Kidney (tissue), 14 donors: ENCODE data around the gene GSK3A. TPM values are rescaled to one million over a fixed set of nuclear protein-coding genes. Genes with fewer than 3 reads are reported as not detected.

Experiments
- DNase-seq, 5 donors: peaks; one replicate each; pipeline ENCODE4 v3.0.0-alpha.2; 2013 to 2020
- FAIRE-seq: peaks from 2 replicates; lab custom pipeline; 2012; peaks lifted over from hg19 to GRCh38; lab: Jason Lieb, UNC
- H3K27ac ChIP-seq, 2 donors: one replicate each; pipeline ENCODE4 v1.7.0; 2013; ENCODE audit warnings: low read depth in 2 of 2, low read length in 2 of 2, inconsistent platforms in 1 of 2
- H3K27me3 ChIP-seq: one replicate; pipeline ENCODE4 v1.7.1; 2013; ENCODE audit warnings: low read length, inconsistent platforms; ENCODE audit not compliant: control insufficient read depth, insufficient read depth
- H3K36me3 ChIP-seq, 3 donors: one replicate each; pipeline versions ENCODE4 v1.7.0 to v1.7.1; 2013; ENCODE audit warnings: low read length in 3 of 3, control low read depth in 1 of 3, inconsistent platforms in 1 of 3; ENCODE audit not compliant: insufficient read depth in 3 of 3, control insufficient read depth in 2 of 3
- H3K4me1 ChIP-seq, 3 donors: one replicate each; pipeline versions ENCODE4 v1.7.0 to v1.7.1; 2013; ENCODE audit warnings: low read length in 3 of 3, inconsistent platforms in 1 of 3, low read depth in 1 of 3; ENCODE audit not compliant: control insufficient read depth in 2 of 3, insufficient read depth in 2 of 3
- H3K4me3 ChIP-seq, 3 donors: one replicate each; pipeline versions ENCODE4 v1.7.0 to v1.8.1; 2013; ENCODE audit warnings: low read length in 3 of 3, control low read depth in 1 of 3, inconsistent platforms in 1 of 3
- H3K9ac ChIP-seq, 3 donors: one replicate each; pipeline versions ENCODE4 v1.7.0 to v1.7.1; 2013; ENCODE audit warnings: low read length in 3 of 3, control low read depth in 1 of 3, inconsistent platforms in 1 of 3
- H3K9me3 ChIP-seq, 3 donors: one replicate each; pipeline versions ENCODE4 v1.7.0 to v1.7.1; 2013; ENCODE audit warnings: low read length in 3 of 3, control low read depth in 1 of 3, inconsistent platforms in 1 of 3; ENCODE audit not compliant: control insufficient read depth in 2 of 3, insufficient read depth in 1 of 3
- intact Hi-C: fragments of 100-400 bp; cut with DNase I; formaldehyde crosslinking; loops from one replicate; pipeline ENCODE4 v1.11.1; 2022
- polyA plus RNA-seq: library from polyadenylated mRNA; stranded (reverse); fragments of 350-450 nt; fragmentation: Illumina TruSeq; extraction: RNeasy Lipid Tissue Mini Kit (QIAGEN cat#74804); gene quantifications from one replicate; pipeline ENCODE4 v1.2.3, GENCODE V29; 2014; ENCODE audit warnings: low read depth, low replicate concordance; ENCODE audit not compliant: insufficient read depth
- total RNA-seq: library from RNA; stranded (reverse); fragmentation: NEBNext Ultra II Directional; extraction: Animal tissue kit (Norgen Biotek cat#: 25700); gene quantifications from one replicate; pipeline ENCODE4 v1.2.1, GENCODE V29; 2021
- TF ChIP-seq, protein P1 (sequence below): IDR thresholded peaks from 3 replicates; pipeline ENCODE4 v1.5.1; 2012; ENCODE audit warnings: mild to moderate bottlenecking, moderate library complexity, borderline replicate concordance; ENCODE audit not compliant: insufficient read depth; ENCODE audit errors: extremely low read depth
- donor health status: control.
- donor health status: control.
- donor health status: control.
- donor health status: control.
- donor health status: control.
- donor health status: DM: yes; HTN: yes; CAD: no.
- donor health status: Normal renal cell carcinoma (clear cell type).

Gene GSK3A
- total and polyA plus RNA-seq, 2 donors from 2014 or later: 39.2 to 57.3 TPM

- no peak for FAIRE-seq
- H3K9me3 ChIP-seq: no peaks in the 10 kb centered on the region
- H3K9ac ChIP-seq: no peak overlapping the region
- DNase-seq: no peak
- intact Hi-C loops: no loop called here
- H3K27me3 ChIP-seq: no peaks in the 10 kb centered on the region
- TF ChIP-seq, protein P1, sequence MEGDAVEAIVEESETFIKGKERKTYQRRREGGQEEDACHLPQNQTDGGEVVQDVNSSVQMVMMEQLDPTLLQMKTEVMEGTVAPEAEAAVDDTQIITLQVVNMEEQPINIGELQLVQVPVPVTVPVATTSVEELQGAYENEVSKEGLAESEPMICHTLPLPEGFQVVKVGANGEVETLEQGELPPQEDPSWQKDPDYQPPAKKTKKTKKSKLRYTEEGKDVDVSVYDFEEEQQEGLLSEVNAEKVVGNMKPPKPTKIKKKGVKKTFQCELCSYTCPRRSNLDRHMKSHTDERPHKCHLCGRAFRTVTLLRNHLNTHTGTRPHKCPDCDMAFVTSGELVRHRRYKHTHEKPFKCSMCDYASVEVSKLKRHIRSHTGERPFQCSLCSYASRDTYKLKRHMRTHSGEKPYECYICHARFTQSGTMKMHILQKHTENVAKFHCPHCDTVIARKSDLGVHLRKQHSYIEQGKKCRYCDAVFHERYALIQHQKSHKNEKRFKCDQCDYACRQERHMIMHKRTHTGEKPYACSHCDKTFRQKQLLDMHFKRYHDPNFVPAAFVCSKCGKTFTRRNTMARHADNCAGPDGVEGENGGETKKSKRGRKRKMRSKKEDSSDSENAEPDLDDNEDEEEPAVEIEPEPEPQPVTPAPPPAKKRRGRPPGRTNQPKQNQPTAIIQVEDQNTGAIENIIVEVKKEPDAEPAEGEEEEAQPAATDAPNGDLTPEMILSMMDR: no peak
- H3K36me3 ChIP-seq: peaks cover under 1 to 19% (median 13%) of the 10 kb centered on the region in 3 donors
- H3K4me1 ChIP-seq: peaks cover 3 to 20% (median 19%) of the 10 kb centered on the region in 3 donors
- no peak overlapping the region for H3K27ac ChIP-seq
- no peak overlapping the region for H3K4me3 ChIP-seq
Measured at GRCh38 chr19:42214810-42215485, 27.5 kb downstream of the GSK3A start.

GRCh38 chr19:42212886-42213285 lies 29.5 kb downstream of the GSK3A start:
- DNase-seq: no peak
- TF ChIP-seq, protein P1: no peak
- intact Hi-C loops: no loop called here
- no peak for FAIRE-seq
- no peaks in the 10 kb centered on the region for H3K9me3 ChIP-seq
- H3K4me1 ChIP-seq: peaks cover 3 to 16% (median 15%) of the 10 kb centered on the region in 3 donors
- H3K27me3 ChIP-seq: no peaks in the 10 kb centered on the region
- no peak overlapping the region for H3K4me3 ChIP-seq
- peaks cover 5 to 38% (median 26%) of the 10 kb centered on the region in 3 donors for H3K36me3 ChIP-seq
- H3K9ac ChIP-seq: no peak overlapping the region
- H3K27ac ChIP-seq: no peak overlapping the region

DNA sequence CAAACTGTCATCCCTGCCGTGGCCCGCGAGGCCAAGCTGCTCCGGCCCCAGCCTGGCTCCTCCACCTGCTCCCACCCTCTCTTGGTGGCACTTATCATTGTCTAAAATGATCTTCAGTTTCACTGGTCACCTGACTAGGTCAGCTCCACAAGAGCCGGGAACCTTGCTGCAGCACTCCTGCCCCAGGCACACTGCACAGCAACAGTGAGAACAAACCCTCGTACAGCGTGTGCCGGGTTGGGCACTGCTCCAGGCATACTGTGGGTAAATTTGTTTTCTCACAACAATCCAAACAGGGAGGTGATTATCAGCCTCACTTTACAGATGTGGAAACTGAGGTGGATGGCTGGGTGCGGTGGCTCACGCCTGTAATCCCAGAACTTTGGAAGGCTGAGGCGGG lies 33.8 kb downstream of the GSK3A start:
- FAIRE-seq (no peak), DNase-seq (no peak)
- TF ChIP-seq, protein P1: no peak
- no peak overlapping the region for H3K27ac ChIP-seq
- H3K4me3 ChIP-seq: no peak overlapping the region
- H3K9ac ChIP-seq: no peak overlapping the region
- no peaks in the 10 kb centered on the region for H3K9me3 ChIP-seq
- intact Hi-C loops: no loop called here
- H3K27me3 ChIP-seq: no peaks in the 10 kb centered on the region
- H3K4me1 ChIP-seq: no peaks in the 10 kb centered on the region
- H3K36me3 ChIP-seq: peaks cover 5 to 59% (median 40%) of the 10 kb centered on the region in 3 donors
